Hepatocyte (in vitro differentiated cells): ENCODE data around the gene FBF1. TPM values are rescaled to one million over a fixed set of nuclear protein-coding genes. Genes with fewer than 3 reads are reported as not detected.

ENCODE experiments used
- DNase-seq: peaks from one replicate; pipeline ENCODE4 v3.0.0-alpha.2; 2016; ENCODE audit warnings: low spot score
- H2AFZ ChIP-seq: fragments of 200-600 bp; sonication (generic); 2 replicates; pipeline ENCODE4 v1.6.0; 2016; ENCODE audit warnings: antibody characterized with exemption, mild to moderate bottlenecking
- H3K27ac ChIP-seq: fragments of 200-600 bp; sonication (generic); 2 replicates; pipeline ENCODE4 v1.5.1; 2016; ENCODE audit warnings: mild to moderate bottlenecking
- H3K27me3 ChIP-seq: fragments of 200-600 bp; sonication (generic); 2 replicates; pipeline ENCODE4 v1.6.1; 2016
- H3K36me3 ChIP-seq: fragments of 200-600 bp; sonication (generic); replicated peaks from 2 replicates; pipeline ENCODE4 v1.5.1; 2016; ENCODE audit warnings: low read depth; ENCODE audit not compliant: insufficient read depth
- H3K4me1 ChIP-seq: fragments of 200-600 bp; sonication (generic); 2 replicates; pipeline ENCODE4 v1.5.1; 2016; ENCODE audit warnings: mild to moderate bottlenecking, moderate library complexity; ENCODE audit not compliant: insufficient read depth
- H3K4me2 ChIP-seq: fragments of 200-600 bp; sonication (generic); 2 replicates; pipeline ENCODE4 v1.6.0; 2016
- H3K4me3 ChIP-seq: fragments of 200-600 bp; sonication (generic); 2 replicates; pipeline ENCODE4 v1.5.1; 2016; ENCODE audit warnings: mild to moderate bottlenecking
- H3K79me2 ChIP-seq: fragments of 200-600 bp; sonication (generic); 2 replicates; pipeline ENCODE4 v1.6.0; 2017; ENCODE audit warnings: mild to moderate bottlenecking
- H3K9me2 ChIP-seq: fragments of 200-600 bp; sonication (generic); replicated peaks from 2 replicates; pipeline ENCODE4 v1.6.0; 2017; ENCODE audit warnings: mild to moderate bottlenecking; ENCODE audit not compliant: insufficient read depth
- H3K9me3 ChIP-seq: fragments of 200-600 bp; sonication (generic); 2 replicates; pipeline ENCODE4 v1.5.1; 2016; ENCODE audit warnings: low read depth, mild to moderate bottlenecking
- H4K20me1 ChIP-seq: fragments of 200-600 bp; sonication (generic); 2 replicates; pipeline ENCODE4 v1.6.0; 2016; ENCODE audit warnings: mild to moderate bottlenecking; ENCODE audit not compliant: insufficient read depth, poor library complexity, severe bottlenecking
- EZH2 ChIP-seq: fragments of 200-600 bp; sonication (generic); IDR thresholded peaks from 2 replicates; pipeline ENCODE4 v1.6.1; 2016; ENCODE audit warnings: antibody characterized with exemption, mild to moderate bottlenecking, borderline replicate concordance
- EZH2phosphoT487 ChIP-seq: fragments of 200-600 bp; sonication (generic); IDR thresholded peaks from one replicate; pipeline ENCODE4 v1.6.1; 2018; ENCODE audit warnings: antibody characterized with exemption, mild to moderate bottlenecking, low read depth, moderate library complexity; ENCODE audit not compliant: unreplicated experiment, severe bottlenecking
- WGBS: methylation state at CpG from one replicate; pipeline ENCODE4 v1.1.6; 2016; ENCODE audit warnings: low lambda C conversion rate; ENCODE audit errors: missing lambda C conversion rate; 5-methylcytosine and 5-hydroxymethylcytosine counted together
- polyA plus RNA-seq: library from polyadenylated mRNA; unstranded; fragments of >200 nt; fragmentation: Nextera tagmentation; extraction: Ambion mirVana; gene quantifications from 2 replicates; pipeline ENCODE4 v1.2.1, GENCODE V29; 2016
- total RNA-seq: library from RNA; depleted of rRNA; stranded (reverse); fragments of >200 nt; gene quantifications from 2 replicates; pipeline ENCODE4 v1.2.3, GENCODE V29; 2014
- TF ChIP-seq, protein P1 (sequence below): fragments of 200-600 bp; sonication (generic); IDR thresholded peaks from 2 replicates; pipeline ENCODE4 v1.5.1; 2016; ENCODE audit warnings: antibody characterized with exemption, mild to moderate bottlenecking; ENCODE audit not compliant: poor library complexity

FBF1 gene
- total and polyA plus RNA-seq, 2 experiments from 2014 or later: 6.1 to 9.7 TPM

DNA sequence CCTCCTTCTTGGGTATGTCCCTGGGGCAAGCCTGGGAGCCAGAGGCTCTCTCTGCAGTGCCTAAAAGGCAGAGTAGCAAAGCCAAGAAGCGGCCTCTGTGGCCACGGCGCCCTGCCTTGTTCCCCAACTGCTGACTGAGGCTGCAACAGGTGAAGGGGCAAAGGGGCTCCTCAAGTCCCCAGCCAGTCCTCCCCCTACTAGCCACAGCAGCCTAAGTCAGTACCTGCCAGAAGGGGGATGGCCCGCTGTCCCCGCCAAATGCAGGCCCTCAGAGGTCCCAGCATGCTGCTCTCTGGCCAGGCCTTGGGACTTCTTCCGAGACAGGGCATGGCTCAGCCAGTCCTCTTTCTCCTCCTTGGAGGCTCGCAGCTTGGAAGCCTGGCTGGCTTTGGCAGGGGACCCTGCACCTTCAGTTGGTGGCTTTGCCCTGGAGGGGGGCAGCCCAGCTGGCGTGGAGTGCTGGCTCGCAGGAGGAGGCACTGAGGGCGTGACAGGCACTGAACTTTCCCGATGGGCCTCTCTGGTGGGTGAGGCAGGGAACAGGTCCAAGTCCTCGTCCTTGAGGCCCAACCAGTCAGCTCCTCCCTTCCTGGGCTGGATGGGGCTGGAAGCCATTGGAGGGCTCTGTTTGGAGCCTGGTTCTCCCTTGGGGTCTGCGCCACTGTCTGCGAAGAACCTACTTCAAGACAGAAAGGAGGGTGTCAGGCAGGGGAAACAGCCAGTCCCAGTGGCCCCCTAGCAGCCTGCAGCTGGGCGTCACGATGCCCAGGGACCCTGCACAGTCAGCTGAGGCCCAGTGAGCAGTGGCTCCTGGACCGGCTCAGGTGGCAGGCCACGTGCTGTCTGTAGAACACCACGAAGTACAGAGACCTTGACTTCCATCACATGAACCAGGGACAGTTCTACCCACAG is 17.6 kb downstream of the FBF1 start:
- no peak for DNase-seq
- no peak overlapping the region for H3K27ac ChIP-seq
- no peak overlapping the region for H2AFZ ChIP-seq
- no peak for TF ChIP-seq EZH2phosphoT487
- no peak for TF ChIP-seq EZH2
- TF ChIP-seq, protein P1, sequence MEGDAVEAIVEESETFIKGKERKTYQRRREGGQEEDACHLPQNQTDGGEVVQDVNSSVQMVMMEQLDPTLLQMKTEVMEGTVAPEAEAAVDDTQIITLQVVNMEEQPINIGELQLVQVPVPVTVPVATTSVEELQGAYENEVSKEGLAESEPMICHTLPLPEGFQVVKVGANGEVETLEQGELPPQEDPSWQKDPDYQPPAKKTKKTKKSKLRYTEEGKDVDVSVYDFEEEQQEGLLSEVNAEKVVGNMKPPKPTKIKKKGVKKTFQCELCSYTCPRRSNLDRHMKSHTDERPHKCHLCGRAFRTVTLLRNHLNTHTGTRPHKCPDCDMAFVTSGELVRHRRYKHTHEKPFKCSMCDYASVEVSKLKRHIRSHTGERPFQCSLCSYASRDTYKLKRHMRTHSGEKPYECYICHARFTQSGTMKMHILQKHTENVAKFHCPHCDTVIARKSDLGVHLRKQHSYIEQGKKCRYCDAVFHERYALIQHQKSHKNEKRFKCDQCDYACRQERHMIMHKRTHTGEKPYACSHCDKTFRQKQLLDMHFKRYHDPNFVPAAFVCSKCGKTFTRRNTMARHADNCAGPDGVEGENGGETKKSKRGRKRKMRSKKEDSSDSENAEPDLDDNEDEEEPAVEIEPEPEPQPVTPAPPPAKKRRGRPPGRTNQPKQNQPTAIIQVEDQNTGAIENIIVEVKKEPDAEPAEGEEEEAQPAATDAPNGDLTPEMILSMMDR: no peak
- no peaks in the 10 kb centered on the region for H3K4me1 ChIP-seq
- WGBS: 96% methylated on average over 19 of the region's 19 CpGs
- H3K79me2 ChIP-seq: no peaks in the 10 kb centered on the region
- no peaks in the 10 kb centered on the region for H4K20me1 ChIP-seq
- no peak overlapping the region for H3K4me2 ChIP-seq
- no peaks in the 10 kb centered on the region for H3K9me3 ChIP-seq
- H3K27me3 ChIP-seq: no peaks in the 10 kb centered on the region
- H3K9me2 ChIP-seq: no peaks in the 10 kb centered on the region
- no peak overlapping the region for H3K4me3 ChIP-seq
- H3K36me3 ChIP-seq: no peaks in the 10 kb centered on the region

DNA sequence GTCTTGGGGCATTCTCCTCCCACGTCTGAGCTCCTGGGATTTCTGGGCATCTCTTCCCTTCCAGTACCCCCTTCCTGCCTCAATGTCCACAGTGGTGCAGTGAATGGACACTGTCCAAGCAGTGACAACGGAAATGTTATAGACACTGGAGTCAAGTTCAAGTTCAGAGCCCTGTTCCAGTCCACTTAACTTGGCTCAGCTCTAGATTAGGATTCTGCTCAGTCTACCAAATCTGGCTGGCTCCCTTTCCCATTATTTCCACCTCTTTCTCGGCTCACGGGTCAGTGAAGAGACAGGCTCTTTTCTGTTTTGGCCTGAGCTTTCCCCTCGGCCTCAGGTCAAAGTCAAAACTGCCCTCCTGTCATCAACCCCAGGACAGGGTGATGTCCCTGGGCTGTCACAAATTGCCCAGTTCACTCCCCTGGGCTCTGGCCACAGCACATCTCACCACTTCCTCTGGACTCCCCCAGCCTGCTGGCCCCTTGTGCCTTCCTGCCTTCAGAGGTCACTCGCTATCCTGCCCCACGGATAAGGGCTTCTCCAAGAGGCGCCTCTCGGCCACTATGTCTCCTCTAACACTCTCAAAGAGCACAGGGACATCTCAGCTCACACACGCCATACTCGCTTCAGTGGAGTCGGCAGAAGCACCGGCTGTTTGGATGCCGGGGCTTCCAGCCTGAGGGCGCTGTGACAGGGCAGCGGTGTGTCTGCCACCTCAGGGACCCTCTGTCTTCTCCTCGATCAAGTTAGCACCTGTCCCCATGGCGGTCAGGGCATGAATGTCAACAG is 18.5 kb downstream of the FBF1 start:
- Histone ChIP-seq H3K36me3 (no peaks in the 10 kb centered on the region), H3K4me2 (no peak overlapping the region), H3K27ac (no peak overlapping the region), H3K79me2 (no peaks in the 10 kb centered on the region), H3K27me3 (no peaks in the 10 kb centered on the region), H2AFZ (no peak overlapping the region), H3K9me3 (no peaks in the 10 kb centered on the region), H3K4me1 (no peaks in the 10 kb centered on the region), H4K20me1 (no peaks in the 10 kb centered on the region), H3K9me2 (no peaks in the 10 kb centered on the region), H3K4me3 (no peak overlapping the region)
- DNase-seq: no peak
- 98% methylated on average over 18 of the region's 18 CpGs for WGBS
- TF ChIP-seq, protein P1: no peak
- TF ChIP-seq EZH2: no peak
- TF ChIP-seq EZH2phosphoT487: no peak

DNA sequence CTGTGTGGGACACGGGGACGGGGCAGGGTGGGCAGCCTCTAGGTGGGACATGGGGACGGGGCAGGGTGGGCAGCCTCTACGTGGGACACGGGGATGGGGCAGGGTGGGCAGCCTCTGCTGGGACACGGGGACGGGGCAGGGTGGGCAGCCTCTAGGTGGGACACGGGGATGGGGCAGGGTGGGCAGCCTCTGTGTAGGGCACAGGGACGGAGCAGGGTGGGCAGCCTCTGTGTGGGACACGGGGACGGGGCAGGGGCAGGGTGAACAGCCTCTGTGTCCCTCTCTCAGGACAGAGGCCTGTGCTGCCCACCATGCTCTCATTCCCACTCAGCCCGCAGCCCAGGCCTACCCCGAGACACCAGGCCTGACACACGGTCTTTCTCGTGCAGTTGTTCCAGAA is 19.2 kb downstream of the FBF1 start:
- H3K9me3 ChIP-seq: no peaks in the 10 kb centered on the region
- H4K20me1 ChIP-seq: no peaks in the 10 kb centered on the region
- no peaks in the 10 kb centered on the region for H3K4me1 ChIP-seq
- no peak overlapping the region for H3K27ac ChIP-seq
- no peaks in the 10 kb centered on the region for H3K27me3 ChIP-seq
- H3K79me2 ChIP-seq: no peaks in the 10 kb centered on the region
- DNase-seq: no peak
- no peak overlapping the region for H3K4me3 ChIP-seq
- H3K9me2 ChIP-seq: no peaks in the 10 kb centered on the region
- TF ChIP-seq, protein P1: no peak
- TF ChIP-seq EZH2: no peak
- no peak for TF ChIP-seq EZH2phosphoT487
- no peak overlapping the region for H2AFZ ChIP-seq
- H3K4me2 ChIP-seq: no peak overlapping the region
- H3K36me3 ChIP-seq: no peaks in the 10 kb centered on the region
- WGBS: 91% methylated on average over 5 of the region's 15 CpGs
